Activated CD4-positive, alpha-beta T cell treated with anti-CD3 and anti-CD28 coated beads, Interleukin-2, amount 50 U/mL, for 4 hours (primary cell): Measurements from ENCODE around the gene ATG4C.

Experiments used
- DNase-seq, 2 experiments: peaks; one replicate each; pipeline ENCODE4 v3.0.0-alpha.2; 2020

The ATG4C gene

GRCh38 chr1:62849031-62849430 lies 65.1 kb downstream of the ATG4C start:
- no peak for DNase-seq

DNA sequence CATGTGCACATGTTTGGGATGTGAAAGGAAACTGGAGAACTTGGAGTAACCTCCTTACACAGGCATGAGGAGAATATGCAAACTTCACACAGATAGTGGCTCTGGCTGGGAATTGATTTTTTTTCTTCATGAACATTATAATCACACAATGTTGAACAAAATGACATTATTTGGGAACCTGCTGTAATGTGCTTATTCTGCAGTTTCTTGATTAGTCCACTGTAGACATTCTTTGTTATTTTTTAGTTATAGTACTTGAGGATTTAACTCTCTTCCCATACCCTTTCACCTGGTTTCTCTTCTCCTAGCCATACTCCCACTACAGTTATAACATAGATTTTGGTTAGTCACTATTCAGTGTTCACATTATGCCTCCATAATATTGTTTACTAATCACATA lies 68.3 kb downstream of the ATG4C start:
- DNase-seq: no peak

GRCh38 chr1:62856960-62857359 lies 73.0 kb downstream of the ATG4C start:
- no peak for DNase-seq

DNA sequence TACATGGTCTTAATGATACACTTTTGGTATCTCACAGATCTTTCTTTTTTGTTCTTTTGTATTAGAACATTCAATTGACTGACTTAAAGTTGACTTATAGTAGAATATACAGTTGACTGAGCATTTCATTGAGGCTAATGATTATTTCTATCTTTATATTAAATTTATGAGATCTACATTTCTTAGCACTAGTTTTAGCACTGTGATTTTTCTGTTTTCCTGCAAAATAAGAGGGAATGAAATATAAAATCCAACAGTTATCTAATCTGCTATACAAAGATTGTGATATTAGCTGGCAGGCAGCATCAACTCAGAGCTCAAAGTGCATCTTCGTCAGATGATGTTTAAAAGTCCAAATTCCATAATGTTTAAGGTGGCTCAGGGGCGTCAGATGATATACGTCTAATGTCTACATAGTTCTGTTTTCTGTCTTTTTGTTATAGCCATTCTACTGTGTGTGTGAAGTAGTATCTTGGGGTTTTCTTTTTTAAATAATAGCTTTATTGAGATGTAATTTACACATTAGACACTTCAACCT lies 85.4 kb downstream of the ATG4C start:
- no peak for DNase-seq

DNA sequence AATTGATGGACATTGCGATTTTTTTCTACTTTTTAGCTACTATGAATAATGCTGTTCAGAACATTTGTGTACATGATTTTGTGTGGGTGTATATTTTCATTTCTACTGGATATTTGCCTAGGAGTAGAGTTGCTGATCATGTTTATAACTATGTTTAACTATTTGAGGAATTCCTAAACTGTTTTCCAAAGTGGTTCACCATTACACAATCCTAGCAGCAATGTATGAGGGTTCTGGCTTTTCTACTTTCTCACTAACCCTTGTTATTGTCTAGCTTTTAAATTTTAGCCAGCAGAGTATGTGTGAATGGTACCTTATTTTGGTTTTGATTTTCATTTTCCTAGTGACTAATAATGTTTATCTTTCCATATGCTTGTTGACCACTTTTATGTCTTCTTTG lies 86.2 kb downstream of the ATG4C start:
- DNase-seq: no peak

DNA sequence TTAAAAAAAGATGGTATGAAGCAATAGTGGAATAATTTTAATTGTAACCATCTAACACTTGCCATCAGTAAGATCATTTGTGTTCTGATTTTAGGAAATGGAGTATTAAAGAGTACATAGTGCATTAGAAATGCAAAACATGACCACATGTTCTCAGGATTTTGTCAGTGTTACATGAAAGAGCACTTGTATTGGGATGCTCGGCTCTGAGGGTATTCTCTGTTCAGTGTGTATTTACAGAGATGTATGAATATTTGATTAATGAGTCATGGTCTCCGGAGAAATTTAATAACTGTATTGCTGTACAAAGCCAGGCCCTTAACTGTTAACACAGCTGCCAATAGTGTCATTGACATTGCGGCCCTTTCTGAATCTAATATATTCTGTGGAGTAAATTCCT lies 91.7 kb downstream of the ATG4C start:
- DNase-seq: no peak

GRCh38 chr1:62876535-62876934 lies 92.6 kb downstream of the ATG4C start:
- DNase-seq: no peak

- no peak for DNase-seq
These were observed 93.6 kb downstream of the ATG4C start for GRCh38 chr1:62877579-62877978.

- DNase-seq: no peak
These were observed 96.0 kb downstream of the ATG4C start for GRCh38 chr1:62879962-62880361.

- no peak for DNase-seq
These were observed 98.5 kb downstream of the ATG4C start for GRCh38 chr1:62882201-62883104.

GRCh38 chr1:62884156-62884740 lies 100.3 kb downstream of the ATG4C start:
- DNase-seq: no peak

DNA sequence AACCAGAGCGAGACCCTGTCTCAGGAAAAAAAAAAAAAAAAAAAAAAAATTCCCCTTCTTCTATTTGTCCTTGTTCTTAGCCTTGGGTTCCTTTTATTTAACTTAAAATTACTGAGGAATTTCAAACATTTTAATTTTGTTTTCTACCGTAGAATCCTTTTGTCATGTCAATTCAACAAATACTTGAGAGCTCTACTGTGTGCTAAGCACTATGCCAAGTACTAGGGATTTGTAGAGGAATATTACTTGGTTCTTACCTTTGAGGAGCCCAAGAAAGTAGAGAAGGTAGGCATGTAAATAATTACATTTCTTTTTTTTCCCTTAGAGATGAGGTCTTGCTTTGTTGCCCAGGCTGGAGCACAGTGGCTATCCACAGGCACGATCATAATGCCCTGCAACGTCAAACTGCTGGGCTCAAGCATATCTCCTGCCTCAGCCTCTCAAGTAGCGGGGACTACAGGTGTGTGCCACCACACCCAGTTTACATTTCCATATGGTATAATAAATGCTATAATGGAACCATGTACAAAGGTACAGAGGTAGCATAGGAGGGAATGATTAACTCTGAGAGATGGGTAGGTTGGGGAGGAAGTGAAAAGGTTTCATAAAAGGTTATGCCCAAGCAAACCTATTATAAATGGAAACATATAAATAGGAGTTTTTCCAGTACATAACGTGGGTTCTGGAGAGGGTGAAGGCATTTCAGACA lies 104.0 kb downstream of the ATG4C start:
- no peak for DNase-seq

DNA sequence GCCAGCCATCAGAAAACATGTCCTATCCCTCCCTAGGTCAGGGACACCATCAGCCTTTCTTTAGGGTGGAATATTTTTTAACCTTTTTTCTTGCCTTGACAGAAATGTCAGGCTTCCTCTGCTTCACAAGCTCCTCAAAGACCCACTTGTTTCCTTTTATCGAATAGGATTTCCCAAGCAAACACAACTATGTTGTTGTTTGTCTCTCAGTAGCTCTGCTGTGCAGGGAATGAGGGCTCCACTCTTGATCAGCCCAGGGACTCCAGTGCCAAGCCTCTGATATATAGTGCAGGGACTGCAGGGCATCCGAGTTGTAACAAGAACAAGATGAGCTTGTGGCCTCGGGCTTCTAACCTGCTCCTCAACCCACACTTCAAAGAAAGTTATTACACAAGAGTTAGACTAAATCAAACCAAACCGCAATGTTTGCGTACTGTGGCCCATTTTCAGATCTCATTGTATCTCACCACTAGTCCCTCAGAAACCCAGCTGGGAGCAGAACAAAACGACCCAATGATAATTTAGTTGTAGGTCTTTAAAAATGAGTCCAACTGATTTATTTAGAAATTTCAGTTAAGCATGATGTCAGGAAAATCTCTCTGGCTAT lies 108.1 kb downstream of the ATG4C start:
- no peak for DNase-seq

DNA sequence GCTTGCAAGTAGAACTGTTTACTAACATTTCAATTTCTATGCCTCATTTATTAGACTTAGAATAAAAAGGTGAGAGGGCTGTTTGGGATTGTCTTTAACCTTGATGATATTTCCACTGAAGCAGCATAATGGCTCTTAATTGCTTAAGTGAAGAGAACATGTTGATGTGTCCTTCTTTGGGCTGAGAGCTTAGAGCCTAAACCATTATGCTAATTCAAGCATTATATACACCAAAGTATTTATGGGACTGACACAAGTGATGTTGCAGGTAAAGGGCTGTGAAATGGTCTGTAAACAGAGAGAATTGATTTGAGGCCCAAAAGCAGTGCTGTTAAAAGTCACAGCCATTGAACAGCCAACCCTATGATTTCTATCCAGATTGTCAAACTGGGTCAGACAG lies 113.9 kb downstream of the ATG4C start:
- DNase-seq: no peak

GRCh38 chr1:62900566-62900965 lies 116.6 kb downstream of the ATG4C start:
- no peak for DNase-seq

DNA sequence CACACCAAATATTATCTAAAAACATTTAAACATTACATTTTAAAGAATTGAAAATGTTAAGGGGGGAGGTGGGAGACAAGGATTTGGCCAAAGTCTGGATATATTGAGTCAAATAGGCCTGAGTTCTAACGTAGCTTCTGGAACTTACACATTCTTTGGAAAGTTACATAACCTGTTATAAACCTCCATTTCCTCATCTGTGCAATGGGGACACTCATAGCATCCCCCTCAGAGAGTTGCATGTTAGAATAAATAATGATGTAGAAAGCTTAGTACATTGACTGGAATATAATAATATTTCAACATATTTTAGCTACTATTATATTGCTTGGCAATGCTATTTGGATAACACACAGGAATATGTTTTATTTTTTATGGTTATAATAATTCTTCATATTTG lies 117.7 kb downstream of the ATG4C start:
- DNase-seq: no peak

- no peak for DNase-seq
These were observed 119.6 kb downstream of the ATG4C start for GRCh38 chr1:62903522-62903921.

- no peak for DNase-seq
These were observed 120.3 kb downstream of the ATG4C start for GRCh38 chr1:62903982-62904855.

- no peak for DNase-seq
These were observed 120.9 kb downstream of the ATG4C start for GRCh38 chr1:62904856-62905225.

DNA sequence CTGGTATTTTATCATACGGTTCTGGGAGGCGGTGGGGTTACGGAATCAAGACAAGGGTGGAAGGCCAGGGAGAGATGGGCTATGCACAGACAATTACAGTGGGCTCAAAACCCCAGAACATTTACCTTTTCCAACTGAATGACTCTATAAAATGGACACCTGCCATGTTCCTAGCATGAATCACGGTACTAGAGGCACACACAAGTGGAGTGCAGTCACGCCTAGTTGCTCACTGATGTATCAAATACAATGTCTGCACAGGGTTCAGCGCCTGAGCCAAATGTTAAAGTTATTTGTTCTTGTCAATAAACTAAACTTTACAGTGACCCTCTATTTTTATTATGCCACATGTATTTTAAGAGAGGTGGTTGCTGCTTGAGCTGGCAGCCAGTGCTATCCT lies 121.4 kb downstream of the ATG4C start:
- DNase-seq: no peak

GRCh38 chr1:62905872-62906271 lies 121.9 kb downstream of the ATG4C start:
- no peak for DNase-seq

DNA sequence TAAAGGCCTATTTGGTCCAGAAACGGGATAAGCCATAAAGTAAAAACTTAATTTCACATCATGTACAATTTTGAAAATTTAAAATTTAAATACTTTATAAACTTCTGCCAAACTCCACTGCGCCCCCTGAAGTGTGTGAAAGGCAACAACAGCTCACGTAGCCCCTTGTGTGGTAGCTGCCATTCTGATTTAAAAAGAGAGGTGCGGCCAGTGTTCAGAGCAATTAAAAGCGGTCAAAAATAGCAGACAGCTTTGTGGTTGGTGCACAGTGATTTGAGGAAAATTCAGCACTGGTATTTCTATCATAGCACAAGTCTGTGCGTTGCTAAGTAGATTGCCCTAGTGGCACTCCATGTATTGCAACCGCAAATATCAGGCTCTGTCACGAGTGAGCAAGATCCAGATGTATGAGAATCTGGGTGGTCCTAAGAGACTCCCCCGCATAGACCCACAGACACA lies 122.5 kb downstream of the ATG4C start:
- DNase-seq: no peak
